HG03066 (cell line): ENCODE measurements around the gene TMEM72.

Experiments
- ATAC-seq: cut with Tn5 transposase; IDR thresholded peaks from one replicate; pipeline ENCODE4 v1.9.1; 2021; ENCODE audit warnings: low read depth; ENCODE audit not compliant: unreplicated experiment

TMEM72 gene

GRCh38 chr10:44888886-44889285 lies 22.3 kb upstream of the TMEM72 start:
- no peak for ATAC-seq

GRCh38 chr10:44889834-44890233 lies 21.3 kb upstream of the TMEM72 start:
- ATAC-seq: no peak

GRCh38 chr10:44890696-44891563 lies 20.2 kb upstream of the TMEM72 start:
- no peak for ATAC-seq

GRCh38 chr10:44891721-44892120 lies 19.4 kb upstream of the TMEM72 start:
- no peak for ATAC-seq

GRCh38 chr10:44893604-44894468 lies 17.3 kb upstream of the TMEM72 start:
- ATAC-seq: no peak

GRCh38 chr10:44894691-44895090 lies 16.4 kb upstream of the TMEM72 start:
- ATAC-seq: no peak

- ATAC-seq: no peak
Observed at GRCh38 chr10:44895280-44895679, 15.9 kb upstream of the TMEM72 start.

GRCh38 chr10:44897049-44897448 lies 14.1 kb upstream of the TMEM72 start:
- ATAC-seq: no peak

- no peak for ATAC-seq
Observed at GRCh38 chr10:44898665-44899064, 12.5 kb upstream of the TMEM72 start.

GRCh38 chr10:44899450-44900080 lies 11.6 kb upstream of the TMEM72 start:
- ATAC-seq: no peak

GRCh38 chr10:44902941-44903545 lies 8.1 kb upstream of the TMEM72 start:
- no peak for ATAC-seq

- no peak for ATAC-seq
Observed at GRCh38 chr10:44906486-44906885, 4.7 kb upstream of the TMEM72 start.

GRCh38 chr10:44907556-44907955 lies 3.6 kb upstream of the TMEM72 start:
- no peak for ATAC-seq

GRCh38 chr10:44908066-44908749 lies 2.9 kb upstream of the TMEM72 start:
- no peak for ATAC-seq

GRCh38 chr10:44908936-44909630 lies 2.1 kb upstream of the TMEM72 start:
- no peak for ATAC-seq

- ATAC-seq: no peak
Observed at GRCh38 chr10:44909910-44910309, 1.2 kb upstream of the TMEM72 start.

- ATAC-seq: no peak
Observed at GRCh38 chr10:44910602-44911001, 535 bp upstream of the TMEM72 start.

- no peak for ATAC-seq
Observed at GRCh38 chr10:44911951-44912350, 814 bp downstream of the TMEM72 start.

- no peak for ATAC-seq
Observed at GRCh38 chr10:44913350-44914081, 2.4 kb downstream of the TMEM72 start.
